ENCODE results near the gene SLC38A4. TPM values are rescaled to one million over a fixed set of nuclear protein-coding genes. Genes with fewer than 3 reads are reported as not detected.

SLC38A4 gene
- total and polyA plus RNA-seq, 2 donors from 2014 or later: 0.66 to 7.4 TPM

DNA sequence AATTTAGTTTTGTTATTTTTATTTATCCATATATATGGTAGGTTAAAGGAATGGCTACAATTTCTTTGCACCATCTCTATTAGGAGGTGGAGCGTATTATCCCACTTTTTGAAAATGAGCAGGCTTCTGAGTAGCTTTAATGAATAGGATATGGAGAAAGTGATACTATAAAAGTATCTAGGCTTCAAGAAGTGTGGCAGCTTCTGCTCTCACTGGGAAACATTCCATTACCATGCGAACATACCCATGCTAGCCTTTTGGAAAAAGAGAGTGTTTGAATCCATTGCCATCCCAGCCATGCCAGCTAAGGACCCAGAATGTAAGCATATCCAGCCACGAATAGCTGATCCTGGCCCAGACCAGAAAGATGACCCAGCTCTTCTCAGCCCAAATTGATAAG lies 107.3 kb downstream of the SLC38A4 start:
- intact Hi-C loops (cut with DNase I): no loop called here
- H3K4me1 ChIP-seq (ENCODE audit: control insufficient read depth in 2 of 3, insufficient read depth in 2 of 3, low read depth in 1 of 3, low read length in 3 of 3): no peaks in the 10 kb centered on the region
- H3K9ac ChIP-seq (ENCODE audit: low read length in 3 of 3): no peak overlapping the region
- DNase-seq (no peak), FAIRE-seq (no peak)
- no peaks in the 10 kb centered on the region for H3K36me3 ChIP-seq (ENCODE audit: control insufficient read depth in 2 of 3, insufficient read depth in 3 of 3, low read length in 3 of 3)
- no peaks in the 10 kb centered on the region for H3K27me3 ChIP-seq (ENCODE audit: control insufficient read depth, insufficient read depth, low read length)
- no peak overlapping the region for H3K4me3 ChIP-seq (ENCODE audit: low read length in 3 of 3)
- no peaks in the 10 kb centered on the region for H3K9me3 ChIP-seq (ENCODE audit: control insufficient read depth in 2 of 3, insufficient read depth in 1 of 3, low read length in 3 of 3)
- H3K27ac ChIP-seq (ENCODE audit: low read depth in 2 of 2, low read length in 2 of 2): no peak overlapping the region
- TF ChIP-seq, protein P1, sequence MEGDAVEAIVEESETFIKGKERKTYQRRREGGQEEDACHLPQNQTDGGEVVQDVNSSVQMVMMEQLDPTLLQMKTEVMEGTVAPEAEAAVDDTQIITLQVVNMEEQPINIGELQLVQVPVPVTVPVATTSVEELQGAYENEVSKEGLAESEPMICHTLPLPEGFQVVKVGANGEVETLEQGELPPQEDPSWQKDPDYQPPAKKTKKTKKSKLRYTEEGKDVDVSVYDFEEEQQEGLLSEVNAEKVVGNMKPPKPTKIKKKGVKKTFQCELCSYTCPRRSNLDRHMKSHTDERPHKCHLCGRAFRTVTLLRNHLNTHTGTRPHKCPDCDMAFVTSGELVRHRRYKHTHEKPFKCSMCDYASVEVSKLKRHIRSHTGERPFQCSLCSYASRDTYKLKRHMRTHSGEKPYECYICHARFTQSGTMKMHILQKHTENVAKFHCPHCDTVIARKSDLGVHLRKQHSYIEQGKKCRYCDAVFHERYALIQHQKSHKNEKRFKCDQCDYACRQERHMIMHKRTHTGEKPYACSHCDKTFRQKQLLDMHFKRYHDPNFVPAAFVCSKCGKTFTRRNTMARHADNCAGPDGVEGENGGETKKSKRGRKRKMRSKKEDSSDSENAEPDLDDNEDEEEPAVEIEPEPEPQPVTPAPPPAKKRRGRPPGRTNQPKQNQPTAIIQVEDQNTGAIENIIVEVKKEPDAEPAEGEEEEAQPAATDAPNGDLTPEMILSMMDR (IDR thresholded peaks at IDR 0.05; ENCODE audit: borderline replicate concordance, extremely low read depth, insufficient read depth): no peak

DNA sequence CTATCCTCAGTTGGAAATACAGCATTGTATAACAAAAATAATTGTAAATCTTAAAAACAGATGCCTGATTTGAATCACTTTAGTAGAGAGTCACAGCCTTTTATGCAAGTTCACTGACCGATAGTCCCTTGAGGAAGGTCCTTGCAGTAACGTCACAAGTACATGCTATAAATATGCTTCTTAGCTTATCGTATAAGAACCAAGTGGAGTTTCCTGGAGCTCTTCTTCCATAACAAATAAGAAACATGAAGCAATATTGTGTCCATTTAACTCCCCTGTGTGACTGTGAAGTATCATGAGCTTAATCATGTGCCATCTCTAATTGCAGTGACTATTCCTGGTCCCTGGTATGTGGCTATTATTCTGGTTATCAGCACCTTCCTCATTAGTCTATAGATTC lies 107.9 kb downstream of the SLC38A4 start:
- Histone ChIP-seq H3K4me1 (ENCODE audit: control insufficient read depth in 2 of 3, insufficient read depth in 2 of 3, low read depth in 1 of 3, low read length in 3 of 3) (no peaks in the 10 kb centered on the region), H3K36me3 (ENCODE audit: control insufficient read depth in 2 of 3, insufficient read depth in 3 of 3, low read length in 3 of 3) (no peaks in the 10 kb centered on the region), H3K4me3 (ENCODE audit: low read length in 3 of 3) (no peak overlapping the region), H3K9ac (ENCODE audit: low read length in 3 of 3) (no peak overlapping the region), H3K27ac (ENCODE audit: low read depth in 2 of 2, low read length in 2 of 2) (no peak overlapping the region), H3K9me3 (ENCODE audit: control insufficient read depth in 2 of 3, insufficient read depth in 1 of 3, low read length in 3 of 3) (no peaks in the 10 kb centered on the region), H3K27me3 (ENCODE audit: control insufficient read depth, insufficient read depth, low read length) (no peaks in the 10 kb centered on the region)
- FAIRE-seq (no peak), DNase-seq (peak in 1 of 5 donors; percentile 15)
- intact Hi-C loops (cut with DNase I): no loop called here
- TF ChIP-seq, protein P1 (IDR thresholded peaks at IDR 0.05; ENCODE audit: borderline replicate concordance, extremely low read depth, insufficient read depth): no peak

DNA sequence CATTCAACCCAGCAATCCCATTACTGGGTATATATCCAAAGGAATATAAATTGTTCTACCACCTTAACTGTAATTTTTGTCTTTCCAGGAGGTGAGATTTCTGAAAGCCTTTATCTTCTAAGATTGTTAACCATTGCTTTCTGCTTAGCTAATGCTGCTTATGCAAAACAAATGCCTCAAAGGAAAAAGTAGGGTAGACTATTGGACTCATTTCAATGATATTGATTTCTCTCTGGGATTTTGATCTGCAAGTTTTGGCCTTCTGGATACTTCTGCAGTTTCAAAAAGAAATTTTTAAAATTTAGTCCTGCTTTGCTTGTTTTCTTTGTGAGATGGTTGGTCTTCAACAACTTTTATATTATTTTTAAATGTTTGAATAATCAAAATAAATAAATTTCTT lies 108.6 kb downstream of the SLC38A4 start:
- H3K9me3 ChIP-seq (ENCODE audit: control insufficient read depth in 2 of 3, insufficient read depth in 1 of 3, low read length in 3 of 3): no peaks in the 10 kb centered on the region
- intact Hi-C loops (cut with DNase I): no loop called here
- FAIRE-seq (no peak), DNase-seq (no peak)
- H3K27me3 ChIP-seq (ENCODE audit: control insufficient read depth, insufficient read depth, low read length): no peaks in the 10 kb centered on the region
- no peaks in the 10 kb centered on the region for H3K4me1 ChIP-seq (ENCODE audit: control insufficient read depth in 2 of 3, insufficient read depth in 2 of 3, low read depth in 1 of 3, low read length in 3 of 3)
- no peaks in the 10 kb centered on the region for H3K36me3 ChIP-seq (ENCODE audit: control insufficient read depth in 2 of 3, insufficient read depth in 3 of 3, low read length in 3 of 3)
- H3K9ac ChIP-seq (ENCODE audit: low read length in 3 of 3): no peak overlapping the region
- no peak overlapping the region for H3K27ac ChIP-seq (ENCODE audit: low read depth in 2 of 2, low read length in 2 of 2)
- H3K4me3 ChIP-seq (ENCODE audit: low read length in 3 of 3): no peak overlapping the region
- TF ChIP-seq, protein P1 (IDR thresholded peaks at IDR 0.05; ENCODE audit: borderline replicate concordance, extremely low read depth, insufficient read depth): no peak

Measured in kidney (tissue), 14 donors.